HG02623 (cell line): Measurements from ENCODE around the gene HSFX4.
"Not testable (repeated sequence)": the region's sequence is repeated elsewhere in the genome, so short reads cannot be mapped to it uniquely, and the experiment has no call there.

Experiments used
- ATAC-seq: cut with Tn5 transposase; IDR thresholded peaks from one replicate; pipeline ENCODE4 v1.9.1; 2021; ENCODE audit warnings: moderate library complexity; ENCODE audit not compliant: unreplicated experiment

Gene HSFX4, protein sequence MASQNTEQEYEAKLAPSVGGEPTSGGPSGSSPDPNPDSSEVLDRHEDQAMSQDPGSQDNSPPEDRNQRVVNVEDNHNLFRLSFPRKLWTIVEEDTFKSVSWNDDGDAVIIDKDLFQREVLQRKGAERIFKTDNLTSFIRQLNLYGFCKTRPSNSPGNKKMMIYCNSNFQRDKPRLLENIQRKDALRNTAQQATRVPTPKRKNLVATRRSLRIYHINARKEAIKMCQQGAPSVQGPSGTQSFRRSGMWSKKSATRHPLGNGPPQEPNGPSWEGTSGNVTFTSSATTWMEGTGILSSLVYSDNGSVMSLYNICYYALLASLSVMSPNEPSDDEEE

DNA sequence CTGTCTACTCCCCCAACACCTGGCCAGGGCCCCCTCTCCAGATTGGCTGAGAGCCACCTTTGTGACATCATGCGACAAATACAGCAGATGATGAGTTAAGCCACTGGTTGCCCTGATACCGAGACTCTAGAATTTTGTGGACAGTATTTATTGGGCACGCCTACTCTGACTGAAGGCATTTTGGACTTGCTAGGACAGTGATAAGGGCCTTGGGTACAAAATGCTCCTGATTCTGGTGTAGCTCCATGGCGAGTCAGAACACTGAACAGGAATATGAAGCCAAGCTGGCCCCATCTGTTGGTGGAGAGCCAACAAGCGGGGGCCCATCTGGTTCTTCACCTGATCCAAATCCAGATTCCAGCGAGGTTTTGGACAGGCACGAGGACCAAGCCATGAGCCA is at the start of gene HSFX4:
TSS of gene HSFX4 (plus strand) at position 174 of the 400 bp plus-strand sequence. CDS start at position 246, 72 bp downstream.
- ATAC-seq = not testable (repeated sequence)

DNA sequence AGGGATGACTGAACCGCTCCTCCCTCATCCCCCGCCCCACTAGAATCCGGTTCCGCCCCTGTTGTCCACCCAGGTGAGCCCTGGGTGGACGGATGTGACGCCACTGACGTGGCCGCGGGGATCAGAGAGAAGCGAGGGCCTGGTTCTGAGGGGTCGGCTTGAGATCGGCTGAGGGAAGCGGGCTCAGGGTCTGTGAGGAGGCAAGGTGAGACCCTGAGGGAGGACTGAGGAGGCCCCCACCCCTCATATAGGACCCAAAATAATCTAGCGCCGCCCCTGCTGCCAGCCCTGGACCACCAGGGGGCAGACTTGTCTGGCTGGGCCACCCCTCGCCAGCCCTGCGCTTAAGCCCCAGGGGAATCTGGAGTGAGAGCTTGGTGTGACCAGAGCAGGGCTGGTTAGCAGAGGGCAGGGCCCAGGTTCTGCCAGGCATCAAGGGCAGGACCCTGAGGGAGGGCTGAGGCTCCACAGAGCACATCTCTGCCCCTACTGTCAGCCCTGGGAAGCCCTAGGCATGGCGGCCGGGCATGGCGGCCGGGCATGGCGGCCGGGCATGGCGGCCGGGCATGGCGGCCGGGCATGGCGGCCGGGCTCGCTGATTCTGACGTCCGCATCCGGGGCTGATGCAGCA is 48.2 kb upstream of the HSFX4 start, which contains the start of gene MAGEA8:
TSS of gene MAGEA8 (plus strand) at position 103 of the 631 bp plus-strand sequence. CDS start 3,090 bp downstream, outside the sequence.
- ATAC-seq = no peak

DNA sequence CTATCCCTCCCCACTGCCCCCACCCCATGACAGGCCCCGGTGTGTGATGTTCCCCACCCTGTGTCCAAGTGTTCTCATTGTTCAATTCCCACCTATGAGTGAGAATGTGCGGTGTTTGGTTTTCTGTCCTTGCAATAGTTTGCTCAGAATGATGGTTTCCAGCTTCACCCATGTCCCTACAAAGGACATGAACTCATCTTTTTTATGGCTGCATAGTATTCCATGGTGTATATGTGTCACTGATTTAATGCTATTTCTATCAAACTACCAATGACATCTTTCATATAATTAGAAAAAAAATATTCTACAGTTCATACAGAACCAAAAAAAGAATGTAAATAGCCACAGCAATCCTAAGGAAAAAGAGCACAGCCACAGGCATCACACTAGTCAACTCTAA is 38.5 kb upstream of the HSFX4 start:
- not testable (repeated sequence) for ATAC-seq

DNA sequence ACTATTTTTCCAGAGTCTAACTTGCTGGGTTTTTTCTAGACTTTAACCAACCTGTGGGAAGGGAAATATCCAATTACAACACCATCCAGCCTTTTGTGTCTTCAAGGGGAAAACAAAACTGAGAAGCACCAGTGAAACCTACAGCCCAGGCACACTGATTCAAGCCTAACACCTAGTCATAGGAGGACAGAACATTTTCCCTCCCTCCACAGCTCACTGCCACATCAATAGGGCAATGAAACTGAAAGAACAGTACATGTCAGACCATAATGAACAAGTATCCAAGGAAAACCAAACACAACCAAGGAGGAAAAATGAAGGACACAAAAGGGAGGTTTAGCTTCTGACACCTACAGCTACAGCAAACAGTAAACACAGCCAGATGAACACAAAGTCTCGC is 30.8 kb upstream of the HSFX4 start:
- no peak for ATAC-seq

DNA sequence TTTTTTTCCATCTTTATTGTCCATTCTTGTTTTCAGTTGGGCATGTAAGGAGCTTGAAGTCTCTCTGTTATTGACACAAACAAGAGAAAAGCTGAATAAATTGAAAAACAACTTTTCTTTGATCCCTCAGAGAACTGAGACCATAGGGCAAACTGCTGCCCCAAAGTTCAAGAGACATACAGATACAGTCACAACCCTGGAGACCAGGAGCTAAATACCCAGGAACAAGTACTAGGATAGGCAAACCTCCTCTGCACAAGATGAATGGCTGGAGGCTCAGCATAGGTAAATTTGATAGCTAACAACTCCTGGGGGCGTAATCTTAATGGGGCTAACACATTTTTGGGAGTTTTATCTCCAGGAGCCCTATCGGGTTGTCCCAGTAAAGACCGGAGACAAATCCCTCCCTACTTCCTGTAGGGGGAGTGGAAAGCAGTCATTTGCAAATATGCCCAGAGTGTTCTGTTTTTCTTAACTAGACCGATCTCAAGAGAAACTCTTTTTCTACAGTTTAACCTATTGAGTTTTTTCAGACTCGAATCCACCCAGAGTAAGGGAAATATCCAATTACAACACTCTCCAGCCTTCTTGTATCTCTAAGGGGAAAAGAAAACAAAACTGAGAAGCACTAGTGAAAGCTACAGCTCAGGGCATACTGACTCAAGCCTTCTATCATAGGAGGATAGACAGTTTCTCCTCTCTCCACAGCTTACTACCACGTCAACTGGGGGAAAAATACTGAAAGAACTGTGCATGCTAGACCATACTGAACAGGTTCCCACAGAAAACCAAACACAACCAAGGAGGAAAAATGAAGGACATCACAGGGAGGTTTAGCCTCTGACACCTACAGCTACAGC is 25.3 kb upstream of the HSFX4 start:
- ATAC-seq = peak; percentile 82

DNA sequence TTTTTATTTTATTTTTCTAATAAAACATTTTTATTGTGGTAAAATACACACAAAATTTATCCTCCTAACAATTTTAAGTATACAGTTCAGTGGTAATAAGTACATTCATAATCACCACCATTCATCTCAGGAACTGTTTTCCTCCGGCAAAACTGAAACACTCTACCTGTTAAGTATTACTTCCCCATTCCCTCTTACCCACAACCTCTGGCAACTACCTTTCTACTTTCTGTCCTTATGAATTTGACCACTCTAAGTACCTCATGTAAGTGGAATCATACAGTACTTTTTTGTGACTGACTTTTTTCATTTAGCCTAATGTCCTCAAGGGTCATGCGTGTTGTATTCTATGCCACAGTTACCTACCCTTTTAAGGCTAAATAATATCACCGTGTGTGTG is 21.1 kb upstream of the HSFX4 start:
- peak; percentile 58 for ATAC-seq

DNA sequence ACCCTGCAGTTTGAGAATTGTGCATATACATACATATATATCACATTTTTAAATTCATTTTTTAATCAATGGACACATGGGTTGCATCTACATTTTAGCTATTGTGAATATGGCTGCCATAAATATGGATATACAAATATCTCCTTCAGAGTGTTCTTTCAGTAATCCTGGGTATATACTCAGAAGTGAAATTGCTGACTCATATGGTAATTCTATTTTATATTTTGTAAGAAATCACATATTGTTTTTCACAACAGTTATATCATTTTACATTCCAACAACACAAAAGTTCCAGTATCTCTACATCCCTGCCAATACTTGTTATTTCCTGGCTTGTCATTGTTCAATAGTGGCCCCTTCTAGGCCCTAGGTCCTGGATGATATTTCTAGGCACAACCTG is 20.6 kb upstream of the HSFX4 start:
- no peak for ATAC-seq

DNA sequence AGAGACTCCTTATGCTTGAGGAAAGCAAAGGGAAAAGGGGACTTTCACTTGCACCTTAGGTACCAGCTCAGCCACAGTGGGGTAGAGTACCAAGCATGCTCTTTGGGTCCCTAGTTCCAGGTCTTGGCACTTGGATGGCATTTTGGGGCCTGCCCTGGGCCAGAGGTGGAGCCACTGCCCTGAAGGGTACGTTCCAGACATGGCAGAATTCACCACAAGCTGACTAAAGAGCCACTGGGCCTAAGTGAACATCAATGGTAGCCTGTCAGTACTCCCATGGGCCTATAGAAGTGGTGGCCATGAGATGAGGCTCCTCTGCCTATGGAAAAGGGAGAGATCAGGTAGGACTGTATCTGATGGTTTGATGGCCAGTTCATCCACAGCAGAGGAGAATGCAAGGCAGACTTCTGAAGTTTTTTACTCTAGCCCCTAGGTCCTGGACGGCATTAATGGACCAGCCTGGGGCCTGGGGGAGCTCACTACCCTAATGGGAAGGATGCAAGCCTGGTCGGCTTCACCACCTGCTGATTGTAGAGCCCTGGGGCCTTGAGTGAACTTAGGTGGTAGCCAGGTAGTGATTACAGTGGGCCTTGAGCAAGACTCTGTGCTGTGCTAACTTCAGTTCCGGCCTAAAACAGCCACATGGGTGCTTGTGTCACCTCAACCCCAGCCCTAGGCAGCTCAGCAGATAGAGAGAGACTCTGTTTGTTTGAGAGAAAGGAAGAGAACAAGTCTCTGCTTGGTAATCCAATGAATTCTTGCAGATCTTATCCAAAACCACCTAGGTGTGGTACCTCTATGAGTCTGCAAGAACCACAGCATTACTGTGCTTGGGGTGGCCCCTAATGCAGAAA is 19.8 kb upstream of the HSFX4 start:
- ATAC-seq = no peak

DNA sequence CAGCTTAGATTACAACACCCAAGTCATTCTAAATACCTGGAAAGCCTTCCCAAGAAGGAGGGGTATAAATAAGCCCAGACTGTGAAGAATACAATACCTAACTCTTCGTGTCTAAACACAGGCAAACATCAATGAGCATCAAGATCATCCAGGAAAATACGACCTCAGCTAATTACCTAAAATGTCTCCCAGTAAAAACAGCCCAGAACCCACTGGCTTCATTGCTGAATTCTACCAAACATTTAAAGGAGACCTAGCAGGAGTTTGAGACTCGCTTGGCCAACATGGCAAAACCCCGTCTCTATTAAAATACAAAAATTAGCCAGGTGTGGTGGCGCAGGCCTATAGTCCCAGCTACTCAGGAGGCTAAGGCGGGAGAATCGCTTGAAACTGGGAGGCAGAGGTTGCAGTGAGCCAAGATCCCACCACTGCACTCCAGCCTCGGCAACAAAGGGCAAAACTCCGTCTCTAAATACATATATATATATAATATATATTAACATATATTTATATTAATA is 19.1 kb upstream of the HSFX4 start:
- no peak for ATAC-seq

DNA sequence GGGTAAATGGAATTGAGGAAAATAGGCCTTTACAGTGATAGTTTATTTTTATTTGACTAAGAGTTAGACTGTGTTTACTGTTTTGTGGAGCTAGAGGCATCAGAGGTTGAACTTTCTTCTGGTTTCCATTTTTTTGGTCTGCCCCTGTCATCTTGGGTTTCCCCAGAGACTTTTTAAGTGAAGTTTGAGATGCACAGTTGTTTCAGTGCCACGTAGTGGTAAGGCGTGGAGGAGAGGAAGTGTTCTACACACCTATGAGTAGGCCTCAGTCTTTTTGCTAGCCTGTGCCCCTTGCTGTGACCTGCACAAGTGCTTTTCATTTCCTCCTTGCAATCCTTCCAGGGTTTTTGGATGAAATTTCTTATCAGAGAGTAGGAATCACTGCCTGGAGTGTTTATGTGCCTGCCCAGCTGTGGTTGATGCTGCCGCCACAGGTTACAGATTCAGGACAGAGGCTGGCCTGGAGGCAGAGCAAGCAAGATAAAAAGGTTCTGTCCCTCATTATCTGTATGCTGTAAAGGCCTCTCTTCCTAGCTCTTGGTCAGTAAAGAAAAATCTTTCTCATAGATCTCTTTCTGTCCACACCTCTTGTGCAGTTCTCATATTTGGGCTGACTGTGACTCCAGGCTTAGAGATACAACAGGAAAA is 12.5 kb upstream of the HSFX4 start:
- ATAC-seq = peak; percentile 91

DNA sequence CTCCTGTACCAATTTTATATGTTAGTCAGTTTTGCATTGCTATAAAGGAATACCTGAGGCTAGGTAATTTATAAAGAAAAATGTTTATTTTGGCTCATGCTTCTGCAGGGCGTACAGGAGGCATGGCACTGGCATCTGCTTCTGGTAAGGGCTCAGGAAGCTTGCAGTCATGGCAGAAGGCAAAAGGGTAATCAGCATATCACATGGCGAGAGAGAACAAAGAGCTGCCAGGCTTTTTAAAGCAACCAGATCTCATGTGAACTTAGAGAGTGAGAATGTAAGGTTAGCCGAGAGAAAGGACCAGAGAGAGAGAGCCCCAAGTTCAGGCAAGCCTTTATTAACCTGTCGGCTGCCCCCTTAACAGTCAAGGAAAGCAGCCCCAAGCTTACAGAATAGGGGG is 5.5 kb upstream of the HSFX4 start:
- not testable (repeated sequence) for ATAC-seq

DNA sequence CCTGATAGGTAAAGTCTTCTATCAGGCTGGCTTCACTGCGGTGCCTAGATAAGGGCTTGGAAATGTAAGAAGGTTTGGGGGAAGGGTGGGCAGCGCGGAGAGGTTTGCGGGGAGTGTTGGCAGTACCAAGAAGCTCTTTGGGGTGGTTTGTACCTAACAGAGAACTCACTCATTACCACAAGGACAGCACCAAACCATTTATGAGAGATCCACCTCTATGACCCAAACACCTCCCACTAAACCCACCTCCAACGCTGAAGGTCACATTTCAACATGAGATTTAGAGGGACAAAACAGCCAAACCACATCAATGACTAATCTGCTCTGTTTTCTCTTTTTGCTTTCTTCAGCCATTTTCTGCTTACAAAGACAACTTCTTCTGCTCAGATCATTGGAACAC is 4.9 kb upstream of the HSFX4 start:
- ATAC-seq = not testable (repeated sequence)

DNA sequence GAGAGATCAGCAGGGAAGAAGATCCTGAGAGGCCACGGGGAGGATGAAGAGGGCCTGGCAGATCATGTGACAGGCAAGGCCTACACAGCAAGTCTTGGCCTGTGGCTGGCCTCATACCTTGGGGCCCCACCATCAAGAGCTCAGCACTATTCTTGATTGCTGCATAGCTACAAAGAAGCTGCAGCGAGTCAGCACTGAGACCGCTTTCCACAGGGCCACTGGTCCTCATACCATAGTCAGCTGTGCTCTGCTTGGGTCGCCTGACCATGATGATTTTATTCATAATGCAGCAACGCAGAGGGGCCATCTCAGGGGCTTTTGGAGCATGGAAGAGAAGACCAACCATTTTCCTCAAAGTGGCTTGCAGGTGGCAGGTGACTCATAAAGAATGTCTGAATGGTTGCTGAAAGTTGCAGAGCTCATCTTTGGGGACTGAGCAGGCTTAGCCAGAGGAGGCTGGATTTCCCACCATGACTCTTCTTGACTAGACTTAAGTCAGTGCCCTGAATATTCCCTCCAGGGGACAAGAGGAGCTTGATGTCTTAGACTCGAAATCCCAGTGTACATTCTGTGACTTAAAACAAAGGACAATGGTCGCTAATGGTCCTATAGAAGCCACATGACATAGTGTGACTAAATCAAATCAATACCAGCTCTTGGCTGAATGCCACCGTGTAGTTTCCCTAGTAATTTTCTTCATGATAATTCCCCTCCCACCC is 2.0 kb upstream of the HSFX4 start:
- ATAC-seq = peak; percentile 40

DNA sequence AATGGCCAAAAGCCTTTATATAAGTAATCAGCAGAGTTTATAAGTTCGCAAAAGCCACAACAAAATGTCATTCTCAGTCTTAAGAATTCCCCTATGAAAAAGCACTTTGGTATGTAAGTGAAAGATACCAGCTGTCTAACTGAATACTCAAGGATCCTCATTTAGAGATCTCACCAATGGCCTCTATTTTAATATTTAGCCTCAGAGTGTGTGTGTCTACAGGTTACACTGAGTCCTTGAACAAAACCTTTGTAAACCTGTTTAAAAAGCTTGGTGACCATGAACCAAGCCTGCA is 1.5 kb upstream of the HSFX4 start:
- ATAC-seq = peak; percentile 40

DNA sequence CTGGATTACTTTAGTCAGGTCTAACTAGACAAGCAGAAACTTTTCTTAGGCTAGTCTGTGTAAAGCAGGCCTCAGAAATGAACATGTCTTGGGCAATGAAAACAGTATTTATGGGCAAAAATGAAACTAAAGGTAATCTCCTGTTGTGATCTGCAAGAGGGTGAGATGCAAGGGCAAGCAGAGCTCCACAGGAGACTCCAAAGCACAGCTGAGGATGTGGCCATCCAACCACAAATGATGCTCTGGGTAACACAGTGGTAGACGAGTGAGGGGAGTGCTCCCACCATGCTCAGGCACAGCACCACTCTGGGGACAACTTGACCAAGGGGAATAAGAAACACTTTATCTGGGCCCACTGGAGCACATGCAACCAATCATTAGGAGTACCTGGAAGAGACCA is 738 bp upstream of the HSFX4 start:
- ATAC-seq = not testable (repeated sequence)

DNA sequence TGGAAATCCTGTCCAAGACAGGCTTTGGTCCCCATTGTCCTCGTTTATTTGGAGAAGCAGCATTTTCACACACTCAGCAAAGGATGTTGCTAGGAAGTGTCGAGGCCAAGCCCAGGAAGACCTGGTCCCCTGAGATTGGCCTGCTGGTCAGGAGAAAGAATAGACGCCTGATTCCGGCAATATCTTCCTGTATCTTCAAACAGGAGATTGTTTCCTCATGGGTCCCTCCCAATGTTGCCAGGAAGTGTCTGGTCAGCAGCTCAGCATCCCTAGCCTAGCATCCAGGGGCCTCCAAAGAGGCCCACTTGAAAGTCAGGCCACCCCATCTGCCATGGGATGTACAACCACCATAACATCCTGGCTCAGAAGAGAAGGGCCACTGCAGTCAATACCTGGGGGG is 2.0 kb downstream of the HSFX4 start:
- not testable (repeated sequence) for ATAC-seq

DNA sequence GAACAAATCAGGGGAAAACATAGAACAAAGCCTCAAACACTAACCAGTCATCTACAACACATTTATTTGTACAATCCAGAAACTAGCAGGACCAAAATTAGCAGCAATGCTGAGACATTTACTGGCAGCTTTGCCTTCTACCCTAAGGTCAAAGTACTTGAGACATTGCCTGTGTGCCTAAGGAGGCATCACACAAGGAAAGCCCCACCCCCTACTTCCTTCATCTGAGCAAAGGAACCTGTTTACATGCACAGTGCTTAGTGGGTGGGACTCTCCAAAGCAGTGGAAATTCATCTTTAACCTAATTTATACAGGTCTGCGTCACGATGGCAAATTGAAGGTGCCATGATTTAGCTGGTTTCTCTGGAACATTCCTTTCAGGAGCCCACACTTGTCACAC is 2.8 kb downstream of the HSFX4 start:
- not testable (repeated sequence) for ATAC-seq

DNA sequence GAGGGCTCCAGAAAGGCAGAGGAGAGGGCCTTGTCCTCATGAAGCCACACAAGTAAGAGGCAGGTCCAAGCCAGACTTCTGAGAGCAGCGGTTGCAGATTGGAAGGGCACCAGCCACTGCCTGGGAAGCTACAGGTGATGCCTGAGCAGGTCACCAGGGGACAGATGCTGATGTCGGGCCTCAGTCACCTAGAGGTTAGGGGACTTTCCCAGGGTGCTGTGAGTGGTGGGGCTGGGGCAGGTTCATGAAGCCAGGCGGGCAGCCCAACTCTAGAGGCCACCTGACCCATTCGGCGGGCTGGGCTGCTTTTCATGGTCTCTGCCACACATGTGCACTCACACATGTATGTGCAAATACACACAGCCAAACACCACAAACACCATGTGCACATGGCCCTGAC is 3.6 kb downstream of the HSFX4 start:
- ATAC-seq = not testable (repeated sequence)

DNA sequence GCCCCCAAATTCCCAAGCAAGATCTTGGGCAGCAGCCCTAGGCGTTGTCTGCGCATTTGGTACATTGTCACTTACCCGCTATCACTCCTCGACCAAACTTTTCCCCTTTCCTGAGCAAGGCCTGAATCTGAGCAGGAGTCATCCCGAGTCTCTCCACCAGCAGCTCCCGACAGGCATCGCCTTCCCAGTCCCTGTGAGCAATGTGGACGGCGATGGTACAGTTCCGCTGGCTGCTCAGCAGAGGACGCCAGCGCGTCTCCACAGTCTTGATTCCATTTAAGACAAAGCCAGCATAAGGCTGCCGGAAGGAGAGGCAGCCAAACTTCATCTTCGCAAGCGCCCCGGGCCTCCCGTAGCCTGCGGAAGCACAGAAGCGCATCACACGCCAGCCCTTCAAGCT is 4.2 kb downstream of the HSFX4 start:
- ATAC-seq = not testable (repeated sequence)
